ENCODE measurements around the gene ATP2C2. TPM values are rescaled to one million over a fixed set of nuclear protein-coding genes. Genes with fewer than 3 reads are reported as not detected.

Gene ATP2C2
- total RNA-seq, 1 experiment from 2014 or later, result not detected

DNA sequence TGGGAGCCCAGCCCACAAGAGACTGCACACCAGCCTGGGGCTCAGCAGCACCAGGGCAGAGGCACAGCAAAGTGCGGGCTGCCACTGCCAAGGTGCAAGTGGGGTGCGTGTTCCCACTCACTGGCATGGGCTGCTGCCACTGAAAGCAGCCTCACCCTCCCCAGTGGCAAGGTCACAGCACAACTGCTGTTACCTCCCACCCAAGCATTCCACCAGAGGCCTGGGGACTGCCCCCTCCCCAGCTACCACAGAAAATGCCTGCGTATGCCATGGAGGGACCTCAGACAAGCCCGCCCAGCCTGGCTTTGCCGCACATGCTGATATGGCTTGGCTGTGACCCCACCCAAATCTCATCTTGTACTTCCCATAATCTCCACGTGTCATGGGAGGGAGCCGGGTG is 103.0 kb downstream of the ATP2C2 start:
- ChIA-PET POLR2A (no interaction called here), CTCF (no interaction called here)
- no peaks in the 10 kb centered on the region for H3K27me3 Mint-ChIP-seq (ENCODE audit: insufficient read depth, unreplicated experiment)
- H3K4me1 Mint-ChIP-seq (ENCODE audit: insufficient read depth, unreplicated experiment), result no peaks in the 10 kb centered on the region
- TF ChIP-seq, protein P1, sequence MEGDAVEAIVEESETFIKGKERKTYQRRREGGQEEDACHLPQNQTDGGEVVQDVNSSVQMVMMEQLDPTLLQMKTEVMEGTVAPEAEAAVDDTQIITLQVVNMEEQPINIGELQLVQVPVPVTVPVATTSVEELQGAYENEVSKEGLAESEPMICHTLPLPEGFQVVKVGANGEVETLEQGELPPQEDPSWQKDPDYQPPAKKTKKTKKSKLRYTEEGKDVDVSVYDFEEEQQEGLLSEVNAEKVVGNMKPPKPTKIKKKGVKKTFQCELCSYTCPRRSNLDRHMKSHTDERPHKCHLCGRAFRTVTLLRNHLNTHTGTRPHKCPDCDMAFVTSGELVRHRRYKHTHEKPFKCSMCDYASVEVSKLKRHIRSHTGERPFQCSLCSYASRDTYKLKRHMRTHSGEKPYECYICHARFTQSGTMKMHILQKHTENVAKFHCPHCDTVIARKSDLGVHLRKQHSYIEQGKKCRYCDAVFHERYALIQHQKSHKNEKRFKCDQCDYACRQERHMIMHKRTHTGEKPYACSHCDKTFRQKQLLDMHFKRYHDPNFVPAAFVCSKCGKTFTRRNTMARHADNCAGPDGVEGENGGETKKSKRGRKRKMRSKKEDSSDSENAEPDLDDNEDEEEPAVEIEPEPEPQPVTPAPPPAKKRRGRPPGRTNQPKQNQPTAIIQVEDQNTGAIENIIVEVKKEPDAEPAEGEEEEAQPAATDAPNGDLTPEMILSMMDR (IDR thresholded peaks at IDR 0.05; ENCODE audit: unreplicated experiment), result no peak
- H3K27ac Mint-ChIP-seq (ENCODE audit: low read depth, unreplicated experiment), result no peak overlapping the region
- intact Hi-C loops (cut with micrococcal nuclease), result no loop called here
- H3K9me3 Mint-ChIP-seq (ENCODE audit: unreplicated experiment), result peaks cover 8% of the 10 kb centered on the region
- BruUV-seq (replicated peaks), result no TSS peak
- no peak overlapping the region for H3K4me3 Mint-ChIP-seq (ENCODE audit: unreplicated experiment)
- H3K36me3 Mint-ChIP-seq (ENCODE audit: insufficient read depth, unreplicated experiment), result peaks cover 62% of the 10 kb centered on the region
- no peak for DNase-seq (ENCODE audit: unreplicated experiment)

DNA sequence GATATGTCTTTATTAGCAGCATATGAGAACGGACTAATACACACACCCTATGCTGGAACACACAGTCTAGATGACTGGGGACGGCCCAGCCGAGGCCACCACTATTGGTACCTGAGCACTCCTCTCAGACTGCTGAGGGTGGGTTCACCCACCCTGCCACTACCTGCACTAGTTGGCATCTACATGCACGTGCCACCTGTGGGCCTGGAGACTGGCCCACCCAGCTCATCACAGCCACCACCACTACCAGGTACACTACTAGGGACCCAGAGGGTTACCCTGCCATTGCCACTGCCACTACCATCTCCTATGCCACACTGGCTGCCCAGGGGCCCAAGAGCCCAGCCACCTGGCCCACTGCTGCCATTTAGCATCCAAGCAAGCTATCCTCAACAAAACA is 103.6 kb downstream of the ATP2C2 start:
- Mint-ChIP-seq H3K27ac (ENCODE audit: low read depth, unreplicated experiment) (no peak overlapping the region), H3K4me1 (ENCODE audit: insufficient read depth, unreplicated experiment) (no peaks in the 10 kb centered on the region), H3K9me3 (ENCODE audit: unreplicated experiment) (peaks cover 8% of the 10 kb centered on the region), H3K4me3 (ENCODE audit: unreplicated experiment) (no peak overlapping the region), H3K27me3 (ENCODE audit: insufficient read depth, unreplicated experiment) (no peaks in the 10 kb centered on the region), H3K36me3 (ENCODE audit: insufficient read depth, unreplicated experiment) (peaks cover 63% of the 10 kb centered on the region)
- intact Hi-C loops (cut with micrococcal nuclease), result no loop called here
- no TSS peak for BruUV-seq (replicated peaks)
- CTCF ChIA-PET, result no interaction called here
- DNase-seq (ENCODE audit: unreplicated experiment), result no peak
- POLR2A ChIA-PET, result no interaction called here
- TF ChIP-seq, protein P1 (IDR thresholded peaks at IDR 0.05; ENCODE audit: unreplicated experiment), result no peak

DNA sequence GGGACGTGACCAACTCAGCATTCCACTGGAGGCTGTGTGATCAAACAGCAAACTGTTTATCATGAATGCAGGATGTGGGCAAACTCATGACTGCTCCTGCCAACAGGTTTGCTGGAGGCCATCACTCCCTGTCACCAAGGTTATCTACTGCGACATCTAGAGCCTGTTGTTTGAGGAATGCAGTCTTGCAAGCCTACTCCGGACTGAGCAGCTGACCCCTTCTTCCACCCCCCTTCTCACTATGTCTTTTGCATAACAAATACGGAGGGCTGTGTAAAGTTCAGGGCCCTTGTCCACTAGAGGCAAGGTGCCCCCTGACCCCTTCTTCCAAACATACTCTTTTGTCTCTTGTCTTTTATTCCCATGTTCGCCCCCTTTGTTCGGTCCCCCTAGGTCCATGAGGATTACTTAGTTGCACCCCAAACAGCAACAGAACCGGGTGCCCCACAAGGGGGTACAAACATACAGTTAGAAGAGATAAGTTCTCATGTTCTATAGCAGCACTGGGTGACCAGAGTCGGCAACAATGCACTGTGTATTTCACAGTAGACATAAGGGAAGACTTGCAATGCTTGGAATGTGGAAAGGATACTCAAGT is 107.4 kb downstream of the ATP2C2 start:
- H3K36me3 Mint-ChIP-seq (ENCODE audit: insufficient read depth, unreplicated experiment), result peaks cover 55% of the 10 kb centered on the region
- H3K27ac Mint-ChIP-seq (ENCODE audit: low read depth, unreplicated experiment), result no peak overlapping the region
- POLR2A ChIA-PET, result no interaction called here
- no peaks in the 10 kb centered on the region for H3K27me3 Mint-ChIP-seq (ENCODE audit: insufficient read depth, unreplicated experiment)
- TF ChIP-seq, protein P1 (IDR thresholded peaks at IDR 0.05; ENCODE audit: unreplicated experiment), result no peak
- BruUV-seq (replicated peaks), result no TSS peak
- H3K9me3 Mint-ChIP-seq (ENCODE audit: unreplicated experiment), result no peaks in the 10 kb centered on the region
- H3K4me3 Mint-ChIP-seq (ENCODE audit: unreplicated experiment), result no peak overlapping the region
- DNase-seq (ENCODE audit: unreplicated experiment), result no peak
- intact Hi-C loops (cut with micrococcal nuclease), result no loop called here
- CTCF ChIA-PET, result no interaction called here
- H3K4me1 Mint-ChIP-seq (ENCODE audit: insufficient read depth, unreplicated experiment), result peaks cover 8% of the 10 kb centered on the region

DNA sequence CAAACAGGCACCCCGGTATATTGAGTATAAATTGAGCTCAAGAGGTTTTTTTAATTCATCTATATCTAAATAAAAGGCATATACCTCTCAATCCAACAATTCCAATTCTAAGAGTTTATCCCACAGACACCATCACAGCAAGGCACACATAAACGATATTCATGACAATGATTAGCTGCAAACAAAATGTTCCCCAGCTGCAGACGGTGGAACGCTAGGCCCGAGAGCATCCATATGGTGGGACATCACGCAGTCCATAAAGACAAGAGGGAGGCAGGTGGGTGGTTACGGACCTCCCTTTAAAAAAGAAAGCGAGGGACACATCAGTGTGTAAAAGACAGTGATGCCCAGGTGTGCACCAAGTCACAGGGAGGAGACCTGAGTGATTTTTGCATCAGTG is 108.1 kb downstream of the ATP2C2 start:
- no TSS peak for BruUV-seq (replicated peaks)
- ChIA-PET POLR2A (no interaction called here), CTCF (no interaction called here)

More for the DNA sequence above, 108.1 kb downstream of the ATP2C2 start:
- Mint-ChIP-seq H3K36me3 (ENCODE audit: insufficient read depth, unreplicated experiment) (peaks cover 52% of the 10 kb centered on the region), H3K9me3 (ENCODE audit: unreplicated experiment) (no peaks in the 10 kb centered on the region), H3K27me3 (ENCODE audit: insufficient read depth, unreplicated experiment) (no peaks in the 10 kb centered on the region), H3K4me3 (ENCODE audit: unreplicated experiment) (no peak overlapping the region), H3K4me1 (ENCODE audit: insufficient read depth, unreplicated experiment) (peaks cover 8% of the 10 kb centered on the region), H3K27ac (ENCODE audit: low read depth, unreplicated experiment) (no peak overlapping the region)
- intact Hi-C loops (cut with micrococcal nuclease), result no loop called here
- DNase-seq (ENCODE audit: unreplicated experiment), result no peak
- TF ChIP-seq, protein P1 (IDR thresholded peaks at IDR 0.05; ENCODE audit: unreplicated experiment), result no peak

Data from MCF 10A (cell line).